MCF 10A (cell line): ENCODE results near the gene NAA30. TPM values are rescaled to one million over a fixed set of nuclear protein-coding genes. Genes with fewer than 3 reads are reported as not detected.

Experiments used
- BruUV-seq: library from RNA; stranded (reverse); fragments of 400-500 nt; replicated peaks from 2 replicates; lab custom pipeline; 2021; lab: Mats Ljungman, UMichigan
- CTCF ChIA-PET: fragments of 300-600 bp; sonication (Branson Sonifier 250); formaldehyde crosslinking; extraction: SDS; loops from one replicate; lab custom pipeline; 2021; ENCODE audit warnings: antibody characterized with exemption, inconsistent platforms; lab: Yijun Ruan, JAX
- POLR2A ChIA-PET: fragments of 300-600, 350-650 bp; sonication (Branson Sonifier 250); formaldehyde crosslinking; extraction: SDS; loops from one replicate; lab custom pipeline; 2020; ENCODE audit warnings: antibody characterized with exemption, inconsistent platforms; lab: Yijun Ruan, JAX
- DNase-seq: peaks from one replicate; pipeline ENCODE4 v3.0.0-alpha.2; 2018; ENCODE audit not compliant: unreplicated experiment
- H3K27ac Mint-ChIP-seq: one replicate; pipeline ENCODE4 v1.8.0; 2022; ENCODE audit warnings: mild to moderate bottlenecking, low read depth, mixed read lengths; ENCODE audit not compliant: unreplicated experiment
- H3K27me3 Mint-ChIP-seq: one replicate; pipeline ENCODE4 v1.8.0; 2022; ENCODE audit warnings: mixed read lengths; ENCODE audit not compliant: insufficient read depth, unreplicated experiment
- H3K36me3 Mint-ChIP-seq: one replicate; pipeline ENCODE4 v1.8.0; 2022; ENCODE audit warnings: mild to moderate bottlenecking, moderate library complexity, mixed read lengths; ENCODE audit not compliant: insufficient read depth, unreplicated experiment
- H3K4me1 Mint-ChIP-seq: one replicate; pipeline ENCODE4 v1.8.0; 2022; ENCODE audit warnings: mixed read lengths; ENCODE audit not compliant: insufficient read depth, unreplicated experiment
- H3K4me3 Mint-ChIP-seq: one replicate; pipeline ENCODE4 v1.8.0; 2022; ENCODE audit warnings: mild to moderate bottlenecking, moderate library complexity, mixed read lengths; ENCODE audit not compliant: unreplicated experiment
- H3K9me3 Mint-ChIP-seq: one replicate; pipeline ENCODE4 v1.8.0; 2022; ENCODE audit warnings: mixed read lengths; ENCODE audit not compliant: unreplicated experiment
- CTCF ChIP-seq: fragments of 200-600 bp; IDR thresholded peaks from one replicate; pipeline ENCODE4 v1.8.0; 2022; ENCODE audit warnings: antibody characterized with exemption, mild to moderate bottlenecking; ENCODE audit not compliant: unreplicated experiment
- intact Hi-C: fragments of 100-400 bp; cut with micrococcal nuclease; formaldehyde crosslinking; loops from 2 replicates; pipeline ENCODE4 v1.14.1; 2022
- total RNA-seq: library from RNA; stranded (reverse); gene quantifications from 2 replicates; pipeline ENCODE4 v1.2.3, GENCODE V29; 2022

Gene NAA30
- total RNA-seq, 1 experiment from 2014 or later: 21.1 TPM

DNA sequence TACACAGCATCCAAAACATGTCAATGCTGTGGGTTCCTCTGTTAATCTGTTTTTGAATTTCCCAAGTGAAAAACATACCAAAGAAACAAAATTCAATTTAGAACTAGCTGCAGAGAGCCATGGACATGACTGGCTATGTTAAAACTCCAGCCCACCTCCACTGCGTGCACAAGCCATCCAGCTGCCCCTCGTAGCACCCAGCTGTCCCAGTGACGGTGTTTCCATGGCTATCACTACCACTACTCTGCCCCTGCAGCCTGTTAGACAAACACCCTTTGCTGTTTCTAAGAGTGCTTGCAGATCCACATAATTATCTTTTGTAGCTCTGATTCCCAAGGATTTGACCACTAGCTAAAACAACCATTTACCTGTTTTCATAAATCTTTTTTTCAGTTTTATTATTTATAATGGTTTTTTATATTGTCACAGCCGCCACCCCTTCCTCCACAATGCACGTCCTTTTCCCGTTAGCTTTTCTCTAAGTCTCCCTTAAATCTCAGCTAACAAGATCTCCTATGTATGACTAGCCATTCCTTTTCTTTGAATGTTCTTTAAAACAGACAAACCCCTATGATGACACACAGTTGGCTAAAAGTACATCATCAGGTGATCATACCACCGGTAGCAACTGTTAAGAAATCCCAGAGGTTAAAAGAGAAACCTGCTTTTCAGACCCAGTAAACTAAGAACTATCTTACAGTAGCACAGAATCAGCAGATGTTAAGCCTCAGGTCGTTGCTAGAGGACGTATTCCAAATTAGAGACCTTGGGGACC is 37.8 kb upstream of the NAA30 start:
- no TSS peak for BruUV-seq
- Mint-ChIP-seq H3K36me3 (no peaks in the 10 kb centered on the region), H3K27ac (peak overlapping the region; percentile 24), H3K27me3 (no peaks in the 10 kb centered on the region), H3K4me1 (peaks cover 18% of the 10 kb centered on the region), H3K9me3 (peaks cover 6% of the 10 kb centered on the region), H3K4me3 (peak overlapping the region; percentile 13)
- CTCF ChIA-PET: interaction anchor here (0.7 to 1.4 kb wide), 2 partner anchors 10 to 85 kb away, joined by 4 to 5 read pairs; no protein-coding TSS in a partner anchor
- TF ChIP-seq CTCF: no peak
- DNase-seq: peak; percentile 11
- intact Hi-C loops: no loop called here
- POLR2A ChIA-PET: interaction anchor here (0.6 to 1.5 kb wide), 5 partner anchors 14 to 1601 kb away, joined by 3 to 11 read pairs (median 3); partner anchors contain the start of gene NAA30

- Mint-ChIP-seq H3K4me1 (peaks cover 8% of the 10 kb centered on the region), H3K27ac (no peak overlapping the region), H3K27me3 (no peaks in the 10 kb centered on the region), H3K36me3 (no peaks in the 10 kb centered on the region), H3K9me3 (peaks cover 6% of the 10 kb centered on the region), H3K4me3 (no peak overlapping the region)
- CTCF ChIA-PET: no interaction called here
- TF ChIP-seq CTCF: no peak
- POLR2A ChIA-PET: interaction anchor here (0.7 kb wide), 1 partner anchor 36 kb away, joined by 3 read pairs; no protein-coding TSS in a partner anchor
- no TSS peak for BruUV-seq
- intact Hi-C loops: no loop called here
- no peak for DNase-seq
Observed at GRCh38 chr14:57355081-57355800, 35.1 kb upstream of the NAA30 start.

GRCh38 chr14:57362361-57362760 is 28.0 kb upstream of the NAA30 start:
- no TSS peak for BruUV-seq
- ChIA-PET POLR2A (no interaction called here), CTCF (interaction anchor here (0.6 kb wide), 1 partner anchor 9 kb away, joined by 4 read pairs; no protein-coding TSS in a partner anchor)
- Mint-ChIP-seq H3K9me3 (no peaks in the 10 kb centered on the region), H3K27me3 (no peaks in the 10 kb centered on the region), H3K4me3 (no peak overlapping the region), H3K4me1 (no peaks in the 10 kb centered on the region), H3K27ac (no peak overlapping the region), H3K36me3 (no peaks in the 10 kb centered on the region)
- DNase-seq: no peak
- intact Hi-C loops: no loop called here
- TF ChIP-seq CTCF: no peak
